Muscle of arm (tissue), 12 donors: Measurements from ENCODE around the gene FHDC1. TPM values are rescaled to one million over a fixed set of nuclear protein-coding genes. Genes with fewer than 3 reads are reported as not detected.

Source experiments
- DNase-seq: peaks from one replicate; pipeline ENCODE4 v3.0.0-alpha.2; 2013
- polyA plus RNA-seq, 12 donors: library from polyadenylated mRNA; unstranded; fragments of 120-200 nt; gene quantifications; one replicate each; pipeline ENCODE4 v1.2.1, GENCODE V29; 2013; ENCODE audit not compliant: insufficient read length in 12 of 12

FHDC1 gene
- polyA plus RNA-seq, 12 donors: 4.7 to 20.4 (median 7.3) TPM; not detected in 1

GRCh38 chr4:152956650-152957436, 20.7 kb downstream of the FHDC1 start:
- DNase-seq: no peak

- DNase-seq: no peak
Measured at GRCh38 chr4:152957437-152958171, 21.5 kb downstream of the FHDC1 start.

GRCh38 chr4:152959080-152959479, 23.0 kb downstream of the FHDC1 start:
- DNase-seq: no peak

- no peak for DNase-seq
Measured at GRCh38 chr4:152960082-152960481, 24.0 kb downstream of the FHDC1 start.

- DNase-seq: no peak
Measured at GRCh38 chr4:152961014-152961772, 25.1 kb downstream of the FHDC1 start.

- DNase-seq: no peak
Measured at GRCh38 chr4:152961773-152962115, 25.6 kb downstream of the FHDC1 start.

GRCh38 chr4:152962150-152962549, 26.0 kb downstream of the FHDC1 start:
- DNase-seq: no peak

GRCh38 chr4:152964335-152964734, 28.2 kb downstream of the FHDC1 start:
- DNase-seq: no peak

- DNase-seq: no peak
Measured at GRCh38 chr4:152965611-152966010, 29.5 kb downstream of the FHDC1 start.

GRCh38 chr4:152967907-152968306, 31.8 kb downstream of the FHDC1 start:
- DNase-seq: no peak

- DNase-seq: no peak
Measured at GRCh38 chr4:152968806-152969394, 32.8 kb downstream of the FHDC1 start.

GRCh38 chr4:152970102-152970820, 34.1 kb downstream of the FHDC1 start:
- peak; percentile 41 for DNase-seq

- no peak for DNase-seq
Measured at GRCh38 chr4:152971053-152971452, 34.9 kb downstream of the FHDC1 start.

- peak; percentile 94 for DNase-seq
Measured at GRCh38 chr4:152972821-152973628, 36.9 kb downstream of the FHDC1 start.

GRCh38 chr4:152973629-152974467, 37.7 kb downstream of the FHDC1 start:
- no peak for DNase-seq

GRCh38 chr4:152974468-152975379, 38.6 kb downstream of the FHDC1 start:
- DNase-seq: no peak

GRCh38 chr4:152975380-152976211, 39.5 kb downstream of the FHDC1 start:
- no peak for DNase-seq
